ENCODE results near the gene ZNF283. TPM values are rescaled to one million over a fixed set of nuclear protein-coding genes. Genes with fewer than 3 reads are reported as not detected.

The ZNF283 gene
- total RNA-seq, 2 donors from 2014 or later: 8.1 to 15.3 TPM

DNA sequence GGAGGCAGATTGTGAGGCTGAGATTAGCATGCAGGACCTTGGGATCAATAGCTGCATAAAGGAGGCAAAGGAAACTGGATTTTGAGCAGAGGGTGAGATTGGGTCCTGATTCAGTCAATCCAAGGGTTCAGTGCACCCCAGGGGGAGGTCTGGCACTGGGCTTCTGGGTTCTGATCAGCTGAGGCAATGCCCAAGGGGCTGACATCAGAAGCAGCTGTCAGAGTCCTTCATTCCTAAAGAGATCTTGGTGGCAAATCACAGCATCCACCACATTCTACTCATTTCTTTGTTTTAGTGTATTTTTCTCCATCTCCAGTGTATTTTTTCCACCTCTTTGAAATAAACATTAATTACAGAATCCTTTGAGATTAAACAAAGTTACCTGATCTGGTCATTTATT lies 19.5 kb upstream of the ZNF283 start:
- Histone ChIP-seq H3K27ac (no peak overlapping the region), H3K27me3 (replicated peaks; ENCODE audit: insufficient read depth) (no peaks in the 10 kb centered on the region), H3K9me3 (no peaks in the 10 kb centered on the region), H3K36me3 (no peaks in the 10 kb centered on the region), H3K4me3 (no peak overlapping the region), H3K4me1 (ENCODE audit: control insufficient read depth in 1 of 2, low read depth in 2 of 2) (no peaks in the 10 kb centered on the region)
- DNase-seq (ENCODE audit: low spot score) (no peak), ATAC-seq (ENCODE audit: insufficient number of reproducible peaks, low FRiP score, low read depth) (no peak)
- TF ChIP-seq, protein P1, sequence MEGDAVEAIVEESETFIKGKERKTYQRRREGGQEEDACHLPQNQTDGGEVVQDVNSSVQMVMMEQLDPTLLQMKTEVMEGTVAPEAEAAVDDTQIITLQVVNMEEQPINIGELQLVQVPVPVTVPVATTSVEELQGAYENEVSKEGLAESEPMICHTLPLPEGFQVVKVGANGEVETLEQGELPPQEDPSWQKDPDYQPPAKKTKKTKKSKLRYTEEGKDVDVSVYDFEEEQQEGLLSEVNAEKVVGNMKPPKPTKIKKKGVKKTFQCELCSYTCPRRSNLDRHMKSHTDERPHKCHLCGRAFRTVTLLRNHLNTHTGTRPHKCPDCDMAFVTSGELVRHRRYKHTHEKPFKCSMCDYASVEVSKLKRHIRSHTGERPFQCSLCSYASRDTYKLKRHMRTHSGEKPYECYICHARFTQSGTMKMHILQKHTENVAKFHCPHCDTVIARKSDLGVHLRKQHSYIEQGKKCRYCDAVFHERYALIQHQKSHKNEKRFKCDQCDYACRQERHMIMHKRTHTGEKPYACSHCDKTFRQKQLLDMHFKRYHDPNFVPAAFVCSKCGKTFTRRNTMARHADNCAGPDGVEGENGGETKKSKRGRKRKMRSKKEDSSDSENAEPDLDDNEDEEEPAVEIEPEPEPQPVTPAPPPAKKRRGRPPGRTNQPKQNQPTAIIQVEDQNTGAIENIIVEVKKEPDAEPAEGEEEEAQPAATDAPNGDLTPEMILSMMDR (IDR thresholded peaks at IDR 0.05): no peak

DNA sequence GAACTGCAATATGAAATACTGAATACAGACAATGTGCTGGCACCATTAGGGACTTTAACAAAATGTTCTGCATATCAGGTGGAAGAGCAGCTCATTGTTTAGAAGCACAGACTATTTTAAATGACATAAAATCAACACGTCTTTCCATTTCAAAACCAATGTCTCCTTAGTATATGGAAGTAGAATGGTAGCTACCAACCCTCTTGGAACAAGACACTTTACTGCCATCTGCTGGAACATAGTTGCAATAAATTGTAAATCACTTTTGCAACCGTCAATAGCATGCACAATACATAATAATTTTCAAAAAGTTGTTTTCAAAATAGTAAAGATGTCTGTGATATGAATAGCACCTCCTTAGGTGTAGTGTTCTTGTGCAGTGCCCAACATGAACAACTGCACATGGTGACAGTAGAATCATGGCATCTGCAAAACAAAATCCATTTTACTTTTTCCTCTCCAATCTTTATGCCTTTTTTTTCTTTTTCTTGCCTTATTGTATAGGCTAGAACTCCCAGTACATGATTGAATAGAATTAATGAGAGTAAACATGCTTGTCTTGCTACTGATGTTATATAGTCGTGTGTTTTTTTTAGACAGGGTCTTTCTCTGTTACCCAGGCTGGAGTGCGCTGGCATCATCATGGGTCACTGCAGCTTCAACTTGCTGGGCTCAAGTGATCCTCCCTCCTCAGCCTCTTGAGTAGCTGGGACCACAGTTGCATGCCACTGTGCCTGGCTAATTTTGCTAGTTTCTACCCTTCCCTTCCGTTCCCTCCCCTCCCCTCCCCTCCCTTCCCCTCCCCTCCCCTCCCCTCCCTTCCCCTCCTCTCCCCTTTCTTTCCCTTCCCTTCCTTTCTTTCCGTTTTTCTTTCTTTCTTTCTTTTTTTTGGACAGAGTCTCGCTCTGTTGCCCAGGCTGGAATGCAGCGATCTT lies 17.1 kb upstream of the ZNF283 start:
- TF ChIP-seq, protein P1 (IDR thresholded peaks at IDR 0.05): peak; percentile 40
- Histone ChIP-seq H3K36me3 (no peaks in the 10 kb centered on the region), H3K4me3 (no peak overlapping the region), H3K9me3 (no peaks in the 10 kb centered on the region), H3K4me1 (ENCODE audit: control insufficient read depth in 1 of 2, low read depth in 2 of 2) (no peaks in the 10 kb centered on the region), H3K27ac (no peak overlapping the region), H3K27me3 (replicated peaks; ENCODE audit: insufficient read depth) (no peaks in the 10 kb centered on the region)
- DNase-seq (ENCODE audit: low spot score) (no peak), ATAC-seq (ENCODE audit: insufficient number of reproducible peaks, low FRiP score, low read depth) (no peak)

DNA sequence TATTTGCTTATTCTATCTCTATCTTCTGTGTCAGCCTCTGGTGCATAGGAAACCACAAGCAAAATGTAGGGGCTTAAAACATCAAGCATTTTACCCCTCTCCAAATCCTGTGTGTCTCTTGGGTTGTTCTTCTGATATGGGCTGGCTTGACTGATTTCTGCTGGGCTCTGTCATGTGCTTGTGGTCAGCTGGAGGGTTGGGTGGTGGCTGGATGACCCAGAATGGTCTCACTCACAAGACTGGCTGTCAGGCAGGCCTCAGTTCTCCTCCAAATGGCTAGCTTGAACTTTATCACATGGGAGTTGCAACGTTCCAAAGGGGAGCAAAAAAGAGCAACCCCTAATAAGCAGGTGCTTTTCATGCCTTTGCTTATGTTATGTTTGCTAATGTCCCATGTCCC lies 15.3 kb upstream of the ZNF283 start:
- TF ChIP-seq, protein P1 (IDR thresholded peaks at IDR 0.05): no peak
- no peaks in the 10 kb centered on the region for H3K27me3 ChIP-seq (replicated peaks; ENCODE audit: insufficient read depth)
- H3K9me3 ChIP-seq: no peaks in the 10 kb centered on the region
- ATAC-seq (ENCODE audit: insufficient number of reproducible peaks, low FRiP score, low read depth): no peak
- no peaks in the 10 kb centered on the region for H3K36me3 ChIP-seq
- DNase-seq (ENCODE audit: low spot score): no peak
- no peaks in the 10 kb centered on the region for H3K4me1 ChIP-seq (ENCODE audit: control insufficient read depth in 1 of 2, low read depth in 2 of 2)
- no peak overlapping the region for H3K27ac ChIP-seq
- H3K4me3 ChIP-seq: no peak overlapping the region

DNA sequence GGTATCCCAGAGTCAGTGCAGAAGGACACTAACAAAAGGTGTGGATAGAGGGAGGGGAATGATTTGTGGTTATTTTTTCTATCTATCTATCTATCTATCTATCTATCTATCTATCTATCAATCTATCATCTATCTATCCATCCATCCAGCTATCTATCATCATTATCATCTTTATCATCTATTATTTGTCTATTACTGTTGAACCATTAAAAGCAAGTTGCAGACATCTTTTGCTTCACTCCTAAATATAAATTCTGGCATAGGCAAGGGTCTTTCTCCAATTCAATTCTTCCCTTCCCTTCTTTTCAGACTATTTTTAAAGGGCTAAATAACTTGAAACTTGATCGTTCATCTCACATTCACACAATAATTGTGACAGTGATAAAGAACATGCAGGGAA lies 14.9 kb upstream of the ZNF283 start:
- TF ChIP-seq, protein P1 (IDR thresholded peaks at IDR 0.05): no peak
- no peaks in the 10 kb centered on the region for H3K9me3 ChIP-seq
- no peak overlapping the region for H3K27ac ChIP-seq
- no peaks in the 10 kb centered on the region for H3K4me1 ChIP-seq (ENCODE audit: control insufficient read depth in 1 of 2, low read depth in 2 of 2)
- H3K4me3 ChIP-seq: no peak overlapping the region
- H3K27me3 ChIP-seq (replicated peaks; ENCODE audit: insufficient read depth): no peaks in the 10 kb centered on the region
- no peaks in the 10 kb centered on the region for H3K36me3 ChIP-seq
- ATAC-seq (ENCODE audit: insufficient number of reproducible peaks, low FRiP score, low read depth): no peak
- no peak for DNase-seq (ENCODE audit: low spot score)

DNA sequence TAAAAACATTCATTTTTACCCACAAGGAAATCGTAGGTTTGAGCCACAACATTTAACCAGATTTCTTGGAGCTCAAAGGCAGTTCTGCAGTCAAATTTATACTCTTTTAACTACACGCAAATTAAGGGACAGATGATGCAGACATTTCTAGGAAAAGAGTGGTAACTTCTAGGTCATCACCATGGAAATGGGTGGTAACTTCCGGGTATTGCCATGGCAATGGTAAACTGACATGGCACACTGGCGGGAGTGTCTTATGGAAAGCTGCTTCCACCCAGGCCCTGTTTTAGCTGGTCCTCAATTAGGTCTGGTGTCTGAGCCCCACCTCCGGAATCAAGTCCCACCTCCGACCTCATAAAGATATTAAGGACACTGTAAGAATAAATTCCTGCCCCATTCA lies 14.4 kb upstream of the ZNF283 start:
- no peaks in the 10 kb centered on the region for H3K27me3 ChIP-seq (replicated peaks; ENCODE audit: insufficient read depth)
- no peaks in the 10 kb centered on the region for H3K9me3 ChIP-seq
- no peak for ATAC-seq (ENCODE audit: insufficient number of reproducible peaks, low FRiP score, low read depth)
- H3K4me1 ChIP-seq (ENCODE audit: control insufficient read depth in 1 of 2, low read depth in 2 of 2): no peaks in the 10 kb centered on the region
- TF ChIP-seq, protein P1 (IDR thresholded peaks at IDR 0.05): no peak
- no peak overlapping the region for H3K4me3 ChIP-seq
- DNase-seq (ENCODE audit: low spot score): no peak
- no peaks in the 10 kb centered on the region for H3K36me3 ChIP-seq
- no peak overlapping the region for H3K27ac ChIP-seq
